ENCODE results near the gene FGF9.

The FGF9 gene

DNA sequence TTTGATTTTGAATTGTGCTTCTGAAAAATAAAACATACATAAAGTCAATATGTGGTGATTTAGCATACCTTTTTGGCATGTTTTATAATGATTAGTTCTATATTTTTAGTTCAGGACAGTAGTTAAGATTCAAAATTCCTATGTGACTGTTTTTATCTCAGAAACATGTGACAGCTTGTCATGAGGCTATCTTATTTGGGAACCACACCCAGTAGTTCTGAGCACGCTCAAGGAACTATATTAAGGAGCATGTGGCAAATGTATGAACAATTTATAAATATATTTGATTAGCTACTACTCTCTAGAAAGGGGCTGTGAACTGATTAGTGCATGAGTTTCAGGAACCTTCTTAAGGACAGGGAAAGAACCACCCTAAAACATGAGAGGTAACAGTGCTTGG is 38.8 kb downstream of the FGF9 start:
- DNase-seq: no peak

GRCh38 chr13:21710163-21710562 is 39.3 kb downstream of the FGF9 start:
- DNase-seq: no peak

DNA sequence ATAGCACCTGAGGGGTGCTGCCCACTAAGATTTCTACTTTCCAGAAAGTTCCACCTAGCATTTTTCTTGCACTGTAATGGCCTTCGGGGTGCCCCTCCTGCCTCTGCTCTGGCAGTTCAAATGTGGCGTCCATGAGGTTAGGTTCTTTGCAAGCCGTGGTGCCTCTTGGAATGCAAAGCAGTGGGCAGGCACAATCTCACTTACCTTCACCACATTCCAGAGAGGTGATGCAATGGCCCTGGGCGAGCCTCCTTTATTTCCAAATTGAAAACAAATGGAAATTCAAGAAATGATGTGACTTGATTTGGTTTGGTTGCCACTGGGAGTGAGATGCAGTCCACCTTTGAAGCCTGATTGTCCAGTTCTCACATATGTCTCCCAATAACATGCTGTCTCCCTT is 46.9 kb downstream of the FGF9 start:
- DNase-seq: no peak

- DNase-seq: no peak
Measured at GRCh38 chr13:21719463-21719862, 48.6 kb downstream of the FGF9 start.

DNA sequence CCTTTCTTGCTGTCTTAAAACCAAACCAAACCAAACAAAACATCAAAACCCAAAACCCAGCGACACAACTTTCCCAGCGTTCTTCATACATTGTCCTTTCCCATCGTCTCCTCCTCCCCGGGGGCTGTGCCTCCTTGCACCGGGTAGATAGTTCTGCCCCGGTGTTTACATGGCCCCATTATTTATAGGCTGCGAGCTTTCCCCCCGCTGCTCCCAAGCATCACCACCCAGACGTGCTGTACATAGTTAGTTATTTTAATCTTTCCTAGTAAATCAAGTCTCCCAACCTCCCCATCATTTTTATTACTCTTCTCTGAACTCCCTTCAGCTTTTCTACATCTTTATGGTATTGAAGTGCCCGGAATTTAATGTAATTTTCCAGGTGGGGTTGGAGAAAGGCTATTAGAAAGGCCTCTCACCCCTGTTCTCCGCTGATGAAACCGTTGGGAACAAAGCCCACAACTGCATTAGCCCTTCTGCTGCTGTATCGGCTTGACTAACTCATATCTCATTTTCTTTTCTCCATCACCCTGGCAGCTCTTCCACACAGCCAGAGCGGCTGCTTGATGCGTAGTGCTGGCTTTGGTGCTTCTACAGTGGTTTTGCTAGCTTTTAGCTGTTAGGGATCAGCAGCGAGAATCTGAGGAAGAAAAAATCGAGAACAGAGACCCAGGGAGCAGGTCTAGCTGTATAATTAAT is 53.1 kb downstream of the FGF9 start:
- DNase-seq: no peak

DNA sequence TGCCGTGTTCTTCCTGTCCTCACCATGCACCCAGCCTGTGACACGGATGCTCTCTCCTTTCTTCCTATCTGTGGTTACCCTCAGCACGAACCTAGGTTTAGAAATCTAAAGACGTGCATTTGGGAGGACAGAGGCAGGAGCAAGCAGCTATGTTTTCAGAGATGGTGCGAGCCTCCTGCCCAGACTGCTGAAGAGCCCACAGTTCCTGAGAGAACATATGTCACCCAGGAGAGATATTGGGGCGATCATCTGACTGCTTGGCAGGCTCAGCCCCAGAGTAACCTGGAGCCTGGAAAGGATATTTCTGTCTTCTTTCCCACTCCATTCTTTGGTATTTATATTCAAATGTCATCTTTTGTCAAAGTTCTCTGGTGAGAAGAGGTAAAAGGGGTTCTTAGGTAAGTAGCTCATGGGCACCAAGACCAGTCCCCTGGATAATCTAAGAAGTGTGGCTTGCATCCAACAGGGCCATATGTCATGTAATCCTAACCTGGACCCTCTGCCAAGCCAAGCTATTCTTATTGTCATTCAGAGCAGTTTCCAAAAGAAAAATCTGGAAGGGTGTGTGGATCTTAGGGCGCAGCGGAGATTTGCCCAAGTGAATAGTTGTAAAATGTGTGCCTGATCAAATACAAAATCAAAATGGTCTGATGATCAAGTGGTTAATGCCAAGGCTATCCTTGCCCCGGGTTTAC is 59.5 kb downstream of the FGF9 start:
- DNase-seq: no peak

- no peak for DNase-seq
Measured at GRCh38 chr13:21733475-21734263, 62.8 kb downstream of the FGF9 start.

- no peak for DNase-seq
Measured at GRCh38 chr13:21734961-21735360, 64.1 kb downstream of the FGF9 start.

GRCh38 chr13:21735701-21736401 is 65.0 kb downstream of the FGF9 start:
- DNase-seq: peak in 4 of 56 donors; percentile 2 to 10 (median 8)

DNA sequence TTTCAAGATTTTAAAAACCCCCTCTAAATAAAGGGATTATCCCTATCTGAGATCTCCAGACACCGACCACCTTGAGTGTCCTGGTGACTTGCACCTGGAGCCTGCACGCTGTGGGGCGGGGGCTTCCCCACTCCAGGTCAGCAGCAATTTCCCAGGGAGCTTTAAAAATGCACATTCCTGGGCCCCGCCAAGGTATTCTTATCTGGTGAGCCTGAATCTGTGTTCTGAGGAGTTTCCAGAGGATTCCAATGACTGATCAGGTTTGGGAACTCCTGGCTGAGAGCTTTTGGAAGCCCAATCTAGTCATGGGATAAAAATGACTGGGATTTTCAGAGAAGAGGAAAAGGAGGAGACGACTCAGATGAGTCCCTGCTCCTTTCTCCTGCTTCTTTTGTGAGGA is 66.1 kb downstream of the FGF9 start:
- DNase-seq: no peak

DNA sequence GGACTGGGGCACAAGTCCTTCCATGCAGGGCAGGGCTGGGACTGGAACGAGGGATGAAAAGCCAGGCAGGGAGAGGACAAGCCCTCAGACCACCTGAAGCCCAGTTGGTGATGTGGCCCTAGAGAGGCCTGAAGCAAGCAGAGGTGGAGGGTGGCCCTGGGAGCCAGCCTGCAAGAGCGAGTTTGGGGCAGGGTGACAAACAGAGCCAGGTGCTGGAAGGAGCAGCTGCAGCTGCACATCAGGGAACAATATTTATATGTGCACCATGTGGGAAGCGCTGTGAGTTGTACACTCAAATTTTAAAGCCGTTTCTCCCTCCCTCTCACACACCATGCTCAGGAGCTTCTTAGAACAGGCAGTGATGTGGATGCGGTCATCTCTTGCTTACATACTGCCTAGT is 67.8 kb downstream of the FGF9 start:
- no peak for DNase-seq

DNA sequence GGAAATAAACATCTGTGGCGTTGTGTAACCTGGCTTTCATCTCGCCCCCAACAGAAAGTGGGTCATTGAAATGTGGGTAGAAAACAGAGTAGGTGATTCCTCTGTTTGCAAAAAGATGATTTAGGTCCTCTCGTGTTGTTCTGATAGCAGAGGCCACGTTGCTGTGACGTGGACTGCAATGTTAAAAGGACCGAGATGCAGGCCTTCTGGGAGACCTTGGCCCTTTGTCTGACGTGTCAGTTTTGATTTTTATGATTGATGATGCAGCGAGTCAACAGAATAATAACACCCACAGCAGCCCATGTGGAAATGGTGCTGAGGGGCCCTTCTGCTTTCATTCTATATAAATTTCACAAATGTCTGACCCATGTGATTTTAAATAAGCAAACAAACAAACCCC is 68.9 kb downstream of the FGF9 start:
- DNase-seq: no peak

- DNase-seq: no peak
Measured at GRCh38 chr13:21741396-21741979, 70.6 kb downstream of the FGF9 start.

GRCh38 chr13:21742096-21742495 is 71.2 kb downstream of the FGF9 start:
- no peak for DNase-seq

DNA sequence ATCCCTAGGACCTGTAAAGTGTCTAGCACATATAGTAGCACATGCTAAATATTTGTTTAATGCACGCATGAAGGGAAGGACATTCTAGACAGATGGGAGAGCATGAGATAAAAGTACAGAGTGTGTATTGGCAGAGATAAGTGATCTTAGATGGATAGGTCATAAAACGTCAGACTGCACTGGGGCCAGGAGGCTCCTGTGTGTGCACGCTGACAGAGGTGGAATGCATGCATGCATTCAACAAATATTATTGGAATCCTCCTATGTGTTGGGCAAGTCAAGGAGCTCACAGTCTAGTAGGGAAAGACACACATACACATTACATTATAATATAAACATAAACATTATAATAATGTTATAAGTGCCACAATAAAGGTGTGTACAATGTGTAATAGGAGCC is 73.3 kb downstream of the FGF9 start:
- DNase-seq: no peak

GRCh38 chr13:21745307-21745706 is 74.4 kb downstream of the FGF9 start:
- DNase-seq: no peak

- DNase-seq: no peak
Measured at GRCh38 chr13:21747456-21747855, 76.6 kb downstream of the FGF9 start.

DNA sequence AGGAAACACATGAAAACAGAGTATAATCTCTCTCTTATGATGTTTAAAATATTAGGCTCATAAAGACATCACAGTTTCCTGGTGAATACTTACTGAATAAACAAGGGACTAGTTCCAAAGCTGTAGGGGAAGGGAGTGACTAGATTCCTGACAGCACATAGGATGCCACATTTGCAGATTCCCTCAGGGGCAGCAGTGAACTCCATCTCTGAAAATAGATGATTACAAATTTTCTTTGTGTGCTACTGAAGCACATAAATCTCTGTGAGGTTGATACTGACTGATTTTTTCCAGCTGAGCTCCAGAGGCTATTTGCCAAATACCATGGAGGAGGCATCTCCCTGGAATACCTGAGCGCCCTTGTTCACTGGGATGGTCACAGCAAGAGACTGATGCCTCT is 77.3 kb downstream of the FGF9 start:
- no peak for DNase-seq

DNA sequence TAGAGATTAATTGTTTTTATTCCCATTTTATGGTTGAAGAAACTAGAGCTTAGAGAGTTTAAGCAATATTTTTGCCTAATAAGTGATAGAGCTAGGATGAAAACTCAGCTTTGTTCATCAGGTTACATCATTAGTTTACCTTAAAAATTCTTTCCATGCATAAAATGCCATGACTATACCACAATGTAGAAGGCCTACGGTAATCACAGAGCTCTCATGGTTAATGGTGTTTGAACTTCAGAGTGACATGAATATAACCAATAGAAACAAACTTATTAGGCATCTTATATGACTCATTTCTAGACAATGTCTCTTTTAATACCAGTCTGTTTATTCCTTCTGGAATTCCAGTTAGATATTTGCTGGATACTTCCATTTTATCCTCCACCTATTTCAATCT is 78.5 kb downstream of the FGF9 start:
- DNase-seq: no peak

GRCh38 chr13:21752501-21752900 is 81.6 kb downstream of the FGF9 start:
- DNase-seq: no peak

- no peak for DNase-seq
Measured at GRCh38 chr13:21753117-21753729, 82.3 kb downstream of the FGF9 start.
